ENCODE results near the gene CRYM.

DNA sequence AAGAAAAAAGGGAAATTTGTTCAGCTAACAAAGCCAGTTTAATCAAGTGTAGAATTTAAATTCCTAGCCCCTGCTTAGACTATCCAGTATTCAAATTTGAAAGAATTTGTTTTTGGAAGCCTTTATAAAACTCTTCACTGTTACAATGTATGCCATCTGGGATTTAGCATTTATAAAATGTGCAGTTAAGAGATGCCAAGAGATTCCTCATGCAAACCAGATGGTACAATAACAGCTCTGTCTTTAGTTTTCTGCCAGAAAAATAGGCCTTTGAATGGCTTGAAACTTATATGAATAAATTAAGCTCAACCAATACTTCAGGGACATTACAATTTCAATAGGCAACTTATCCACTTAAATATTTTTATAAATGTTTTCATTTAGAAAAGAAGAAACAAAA lies 51.3 kb downstream of the CRYM start:
- TF ChIP-seq EZH2 (IDR thresholded peaks at IDR 0.05) (no peak), POLR2AphosphoS5 (IDR thresholded peaks at IDR 0.05; ENCODE audit: borderline replicate concordance, low read depth, low read length) (no peak)
